ENCODE measurements around the gene MED13L.

DNA sequence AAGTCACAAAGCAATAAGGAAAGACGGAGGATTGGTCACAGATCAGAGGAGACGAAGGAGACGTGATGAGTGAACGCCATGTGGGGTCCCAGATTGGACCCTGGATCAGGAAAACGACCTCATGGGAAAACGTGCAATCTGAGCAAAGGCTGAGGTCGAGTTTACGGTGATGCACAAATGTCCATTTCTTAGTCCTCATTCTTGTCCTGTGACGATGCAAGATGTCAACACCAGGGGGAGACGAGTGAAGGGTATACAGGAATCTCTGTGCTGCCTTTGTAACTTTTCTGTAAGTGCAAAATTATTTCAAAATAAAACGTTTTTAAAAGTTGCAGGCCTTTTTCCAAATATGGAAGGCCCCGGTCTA, 329.8 kb downstream of the MED13L start:
- no peak for TF ChIP-seq POLR2A (IDR thresholded peaks at IDR 0.05)
- TF ChIP-seq, protein P1, sequence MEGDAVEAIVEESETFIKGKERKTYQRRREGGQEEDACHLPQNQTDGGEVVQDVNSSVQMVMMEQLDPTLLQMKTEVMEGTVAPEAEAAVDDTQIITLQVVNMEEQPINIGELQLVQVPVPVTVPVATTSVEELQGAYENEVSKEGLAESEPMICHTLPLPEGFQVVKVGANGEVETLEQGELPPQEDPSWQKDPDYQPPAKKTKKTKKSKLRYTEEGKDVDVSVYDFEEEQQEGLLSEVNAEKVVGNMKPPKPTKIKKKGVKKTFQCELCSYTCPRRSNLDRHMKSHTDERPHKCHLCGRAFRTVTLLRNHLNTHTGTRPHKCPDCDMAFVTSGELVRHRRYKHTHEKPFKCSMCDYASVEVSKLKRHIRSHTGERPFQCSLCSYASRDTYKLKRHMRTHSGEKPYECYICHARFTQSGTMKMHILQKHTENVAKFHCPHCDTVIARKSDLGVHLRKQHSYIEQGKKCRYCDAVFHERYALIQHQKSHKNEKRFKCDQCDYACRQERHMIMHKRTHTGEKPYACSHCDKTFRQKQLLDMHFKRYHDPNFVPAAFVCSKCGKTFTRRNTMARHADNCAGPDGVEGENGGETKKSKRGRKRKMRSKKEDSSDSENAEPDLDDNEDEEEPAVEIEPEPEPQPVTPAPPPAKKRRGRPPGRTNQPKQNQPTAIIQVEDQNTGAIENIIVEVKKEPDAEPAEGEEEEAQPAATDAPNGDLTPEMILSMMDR (IDR thresholded peaks at IDR 0.05), result no peak
